Cardiac atrium fibroblast (primary cell): ENCODE measurements around the gene BRD4. TPM values are rescaled to one million over a fixed set of nuclear protein-coding genes. Genes with fewer than 3 reads are reported as not detected.

Experiments used
- total RNA-seq: library from RNA; depleted of rRNA; stranded (reverse); fragments of >200 nt; gene quantifications from 2 replicates; pipeline ENCODE4 v1.2.3, GENCODE V29; 2015

The BRD4 gene
- total RNA-seq: 12.8 and 18.6 TPM in 2 replicates

DNA sequence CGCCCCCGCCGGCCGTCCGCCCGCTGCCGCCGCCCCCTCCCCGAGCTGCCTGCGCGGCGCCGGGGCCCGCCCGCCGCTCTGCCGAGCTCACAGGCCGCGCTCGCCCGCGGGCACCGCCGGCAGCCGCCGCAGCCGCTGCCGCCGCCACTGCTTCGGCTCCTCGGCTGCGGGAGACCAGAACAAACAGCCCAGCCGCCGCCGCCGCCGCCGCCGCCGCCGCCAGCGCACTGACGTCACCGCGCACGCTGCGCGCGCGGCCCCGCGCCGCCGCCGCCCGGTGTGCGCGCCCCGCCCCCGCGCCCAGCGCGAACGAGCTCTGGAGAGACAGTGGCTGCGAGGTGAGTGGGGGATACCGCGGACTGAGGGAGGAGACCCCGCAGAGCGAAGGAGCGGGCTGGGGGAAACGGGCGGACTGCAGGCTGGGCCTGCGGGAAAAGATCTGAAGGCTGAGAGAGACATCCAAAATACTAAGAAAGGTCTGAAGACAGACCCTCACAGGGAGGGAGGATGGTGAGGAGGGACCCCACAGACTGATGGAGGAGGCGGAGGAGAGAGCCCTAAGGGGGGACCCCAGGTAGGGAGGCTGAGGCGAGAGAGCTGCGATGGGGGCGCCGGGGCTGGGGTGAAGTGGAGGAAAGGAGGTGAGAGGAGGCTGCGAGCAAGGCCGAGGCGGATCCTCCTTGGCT is at the start of gene BRD4:
Gene BRD4, minus strand, starts transcription at position 229 of the 686 bp plus-strand sequence. CDS start 59,440 bp downstream, outside the sequence.

GRCh38 chr19:15379083-15379998 is 47.0 kb upstream of the BRD4 start, which contains the start of gene AKAP8:
Gene AKAP8, minus strand, starts transcription at chr19:15379787. Its CDS starts 56 bp downstream, at chr19:15379731.

DNA sequence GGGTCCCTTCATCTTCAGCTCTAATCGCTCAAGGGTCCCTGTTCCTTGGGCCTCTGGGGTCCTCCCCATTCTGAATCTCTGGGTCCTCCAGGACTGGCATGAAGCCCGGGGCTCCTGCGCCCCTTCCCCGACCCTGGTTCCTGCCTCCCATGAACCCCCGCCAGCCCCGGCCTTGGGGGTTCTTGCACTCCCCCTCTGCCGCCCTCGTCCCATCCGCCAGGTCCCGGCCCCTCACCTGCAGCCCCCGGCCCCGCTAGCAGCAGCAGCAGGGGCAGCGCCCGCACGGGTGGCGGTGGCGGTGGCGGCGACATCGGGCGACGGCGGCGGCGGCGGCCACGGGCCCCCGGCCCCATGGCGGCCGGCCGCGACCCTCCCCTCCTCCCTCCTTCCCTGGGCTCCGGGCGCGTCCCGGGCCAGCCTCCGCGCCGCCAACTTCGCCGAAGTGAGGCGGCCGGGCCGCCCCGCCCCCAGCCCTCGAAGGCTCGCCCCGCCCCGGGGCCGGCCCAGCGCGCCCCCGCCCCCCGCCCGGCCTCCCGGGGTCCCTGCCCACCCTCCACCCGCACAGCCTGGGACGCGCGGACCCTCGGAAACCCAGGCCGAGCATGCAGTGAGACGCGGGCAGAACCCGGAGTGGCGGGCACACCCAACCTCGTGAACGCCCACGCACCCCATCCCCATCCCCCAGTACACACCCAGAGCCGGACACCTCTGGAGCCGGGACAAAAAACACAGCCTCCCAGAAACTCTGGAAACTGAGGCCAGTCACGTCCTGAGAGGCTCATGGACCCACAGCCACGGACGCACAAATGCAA is 131.6 kb downstream of the BRD4 start, which contains the start of gene NOTCH3:
Gene NOTCH3, minus strand, starts transcription at position 443 of the 812 bp plus-strand sequence. Its CDS starts 90 bp downstream, at position 353.

Other genes with a start within 250 kb of the BRD4 start
- 59.6 and 61.6 TPM in 2 replicates for gene SYDE1, start 225.1 kb downstream of the BRD4 start, total RNA-seq
- gene NOTCH3, start 131.5 kb downstream of the BRD4 start, total RNA-seq: 143 and 213 TPM in 2 replicates
- not detected in 2 replicates for gene EPHX3, start 100.1 kb downstream of the BRD4 start, total RNA-seq
- gene AKAP8, start 47.2 kb upstream of the BRD4 start, total RNA-seq: 10.7 and 12.6 TPM in 2 replicates
- gene AKAP8L, start 86.4 kb upstream of the BRD4 start, total RNA-seq: 47.8 and 68.0 TPM in 2 replicates
- 27.5 and 34.1 TPM in 2 replicates for gene WIZ, start 117.4 kb upstream of the BRD4 start, total RNA-seq
- 0.16 TPM in 1 of 2 replicates, not detected in the other for gene RASAL3, start 132.0 kb upstream of the BRD4 start, total RNA-seq
- gene PGLYRP2, start 147.0 kb upstream of the BRD4 start, total RNA-seq: not detected in 2 replicates
- not detected in 2 replicates for gene CYP4F22, start 176.0 kb upstream of the BRD4 start, total RNA-seq